Body of pancreas (tissue), 4 donors: ENCODE results near the gene NGEF. TPM values are rescaled to one million over a fixed set of nuclear protein-coding genes. Genes with fewer than 3 reads are reported as not detected.
"Not testable (repeated sequence)": the region's sequence is repeated elsewhere in the genome, so short reads cannot be mapped to it uniquely, and the experiment has no call there.

Experiments
- ATAC-seq: fragments of 150-250 bp; one replicate; pipeline ENCODE4 v1.9.1; 2016
- DNase-seq, 4 donors: peaks; one replicate each; pipeline ENCODE4 v3.0.0-alpha.2; 2019
- H3K27ac ChIP-seq, 4 donors: fragments of 200-600 bp; sonication (generic); 1 replicate in 3 of 4; 2 replicates in 1 of 4; pipeline versions ENCODE4 v1.5.1 to v1.6.1; 2016 to 2019; ENCODE audit warnings: mild to moderate bottlenecking in 1 of 4, mixed read lengths in 1 of 4, moderate library complexity in 1 of 4
- H3K27me3 ChIP-seq, 2 donors: fragments of 200-600 bp; sonication (generic); one replicate each; pipeline ENCODE4 v1.6.0; 2016; ENCODE audit warnings: mild to moderate bottlenecking in 1 of 2
- H3K36me3 ChIP-seq, 2 donors: fragments of 200-600 bp; sonication (generic); replicated peaks in 1 of 2; 2 replicates each; pipeline ENCODE4 v1.5.1; 2016; ENCODE audit warnings: low read depth in 2 of 2; ENCODE audit not compliant: insufficient read depth in 1 of 2
- H3K4me1 ChIP-seq: fragments of 200-600 bp; sonication (generic); one replicate; pipeline ENCODE4 v1.6.0; 2016
- H3K4me3 ChIP-seq, 2 donors: fragments of 200-600 bp; sonication (generic); 1 replicate in 1 of 2; 2 replicates in 1 of 2; pipeline ENCODE4 v1.5.1; 2016 to 2019
- H3K9me3 ChIP-seq, 3 donors: fragments of 200-600 bp; sonication (generic); 1 replicate in 2 of 3; 2 replicates in 1 of 3; pipeline ENCODE4 v1.5.1; 2016
- CTCF ChIP-seq, 7 experiments: fragments of 450-650 bp in 4 of 7; fragments of 200-600 bp in 3 of 7; sonication (generic) in 3 of 7; IDR thresholded peaks; one replicate each; pipeline ENCODE4 v1.5.1; 2016 to 2019; ENCODE audit warnings: antibody characterized with exemption in 7 of 7
- POLR2A ChIP-seq, 3 donors: fragments of 450-650 bp; IDR thresholded peaks; one replicate each; pipeline ENCODE4 v1.6.1; 2016; ENCODE audit warnings: antibody characterized with exemption in 3 of 3, mild to moderate bottlenecking in 2 of 3
- WGBS, 2 donors: methylation state at CpG; one replicate each; pipeline ENCODE4 v1.1.5; 2017; 5-methylcytosine and 5-hydroxymethylcytosine counted together
- intact Hi-C: fragments of 100-400 bp; cut with DNase I; formaldehyde crosslinking; loops from one replicate; pipeline ENCODE4 v1.15.1; 2023
- total RNA-seq, 2 donors: library from RNA; depleted of rRNA; stranded (reverse); fragments of >200 nt; gene quantifications; one replicate each; pipeline ENCODE4 v1.1.0, GENCODE V29; 2016

Gene NGEF
- total RNA-seq, 2 donors from 2014 or later = 4.9 to 7.0 TPM

GRCh38 chr2:233056961-233057605 is 44.0 kb upstream of the NGEF start:
- H3K27me3 ChIP-seq = no peaks in the 10 kb centered on the region
- no peak overlapping the region for H3K4me3 ChIP-seq
- H3K36me3 ChIP-seq = no peaks in the 10 kb centered on the region
- DNase-seq (no peak), ATAC-seq (no peak)
- TF ChIP-seq POLR2A (IDR thresholded peaks at IDR 0.05) = no peak
- TF ChIP-seq CTCF (IDR thresholded peaks at IDR 0.05) = no peak
- intact Hi-C loops = loop anchor here (10.0 kb wide), 1 partner anchor 452 kb away; no protein-coding TSS in a partner anchor
- H3K27ac ChIP-seq = no peak overlapping the region
- WGBS, 2 donors = 58 to 78% methylated on average over 6 of the region's 6 CpGs
- H3K9me3 ChIP-seq = no peaks in the 10 kb centered on the region
- H3K4me1 ChIP-seq = peaks cover 5% of the 10 kb centered on the region

GRCh38 chr2:233055362-233055761 is 42.3 kb upstream of the NGEF start:
- WGBS, 2 donors = 69% methylated on average over 2 of the region's 2 CpGs
- intact Hi-C loops = loop anchor here (10.0 kb wide), 1 partner anchor 451 kb away; no protein-coding TSS in a partner anchor
- no peaks in the 10 kb centered on the region for H3K27me3 ChIP-seq
- DNase-seq = no peak
- no peak for ATAC-seq
- H3K4me3 ChIP-seq = no peak overlapping the region
- TF ChIP-seq POLR2A (IDR thresholded peaks at IDR 0.05) (no peak), CTCF (IDR thresholded peaks at IDR 0.05) (no peak)
- no peak overlapping the region for H3K27ac ChIP-seq
- peaks cover 5% of the 10 kb centered on the region for H3K4me1 ChIP-seq
- H3K9me3 ChIP-seq = no peaks in the 10 kb centered on the region
- no peaks in the 10 kb centered on the region for H3K36me3 ChIP-seq

GRCh38 chr2:233053928-233054784 is 41.1 kb upstream of the NGEF start:
- WGBS, 2 donors = 13 to 24% methylated on average over 19 to 22 of the region's 22 CpGs
- ATAC-seq (peak; percentile 56), DNase-seq (peak; percentile 56 to 73 (median 66))
- H3K36me3 ChIP-seq = no peaks in the 10 kb centered on the region
- no peak overlapping the region for H3K4me3 ChIP-seq
- no peak overlapping the region for H3K27ac ChIP-seq
- TF ChIP-seq CTCF (IDR thresholded peaks at IDR 0.05) = peak; percentile 71 to 95 (median 78)
- no peak for TF ChIP-seq POLR2A (IDR thresholded peaks at IDR 0.05)
- H3K4me1 ChIP-seq = peaks cover 5% of the 10 kb centered on the region
- H3K27me3 ChIP-seq = no peaks in the 10 kb centered on the region
- intact Hi-C loops = loop anchor here (10.0 kb wide), 1 partner anchor 449 kb away; no protein-coding TSS in a partner anchor
- H3K9me3 ChIP-seq = no peaks in the 10 kb centered on the region

- DNase-seq, H3K36me3 ChIP-seq, H3K27me3 ChIP-seq, ATAC-seq, H3K4me3 ChIP-seq, H3K9me3 ChIP-seq, H3K4me1 ChIP-seq, H3K27ac ChIP-seq: not testable (repeated sequence)
- intact Hi-C loops = loop anchor here (10.0 kb wide), 1 partner anchor 448 kb away; no protein-coding TSS in a partner anchor
- WGBS, 2 donors = 91 to 92% methylated on average over 4 of the region's 4 CpGs
These were observed 39.5 kb upstream of the NGEF start for GRCh38 chr2:233052517-233052916.
